Neural progenitor cell (in vitro differentiated cells): ENCODE measurements around the gene RPL39L. TPM values are rescaled to one million over a fixed set of nuclear protein-coding genes. Genes with fewer than 3 reads are reported as not detected.

Source experiments
- DNase-seq: peaks from one replicate; pipeline ENCODE4 v3.0.0-alpha.2; 2016; ENCODE audit warnings: low spot score
- H2AFZ ChIP-seq: fragments of 200-600 bp; sonication (generic); replicated peaks from 2 replicates; pipeline ENCODE4 v1.6.1; 2016; ENCODE audit warnings: antibody characterized with exemption
- H3F3A ChIP-seq: fragments of 200-600 bp; sonication (generic); 2 replicates; pipeline ENCODE4 v1.6.1; 2016; ENCODE audit warnings: antibody characterized with exemption, low read depth
- H3K27ac ChIP-seq: fragments of 200-600 bp; sonication (generic); 2 replicates; pipeline ENCODE4 v1.5.1; 2016; ENCODE audit warnings: mild to moderate bottlenecking
- H3K27me3 ChIP-seq: fragments of 200-600 bp; sonication (generic); 2 replicates; pipeline ENCODE4 v1.6.1; 2016; ENCODE audit warnings: mild to moderate bottlenecking, moderate library complexity
- H3K36me3 ChIP-seq: fragments of 200-600 bp; sonication (generic); 2 replicates; pipeline ENCODE4 v1.5.1; 2016
- H3K4me1 ChIP-seq: fragments of 200-600 bp; sonication (generic); 2 replicates; pipeline ENCODE4 v1.6.1; 2016; ENCODE audit warnings: mixed run types
- H3K4me2 ChIP-seq: fragments of 200-600 bp; sonication (generic); 2 replicates; pipeline ENCODE4 v1.6.1; 2016
- H3K4me3 ChIP-seq: fragments of 200-600 bp; sonication (generic); 2 replicates; pipeline ENCODE4 v1.5.1; 2016
- H3K79me2 ChIP-seq: fragments of 200-600 bp; sonication (generic); 2 replicates; pipeline ENCODE4 v1.6.1; 2016; ENCODE audit warnings: low read depth
- H3K9ac ChIP-seq: fragments of 200-600 bp; sonication (generic); 2 replicates; pipeline ENCODE4 v1.6.1; 2016
- H3K9me3 ChIP-seq: fragments of 200-600 bp; sonication (generic); 2 replicates; pipeline ENCODE4 v1.5.1; 2016; ENCODE audit warnings: low read depth
- H4K20me1 ChIP-seq: fragments of 200-600 bp; sonication (generic); 2 replicates; pipeline ENCODE4 v1.6.1; 2016; ENCODE audit warnings: low read depth
- H3K27ac Mint-ChIP-seq: 3 replicates; pipeline ENCODE4 v1.8.0; 2021; ENCODE audit warnings: mixed read lengths
- H3K27me3 Mint-ChIP-seq: 2 replicates; pipeline ENCODE4 v1.8.0; 2022; ENCODE audit warnings: low read depth, mild to moderate bottlenecking, inconsistent platforms, moderate library complexity, mixed read lengths; ENCODE audit not compliant: insufficient read depth
- H3K36me3 Mint-ChIP-seq: 3 replicates; pipeline ENCODE4 v1.8.0; 2021; ENCODE audit warnings: mixed read lengths
- H3K4me1 Mint-ChIP-seq: 3 replicates; pipeline ENCODE4 v1.8.0; 2021; ENCODE audit warnings: mixed read lengths
- H3K4me3 Mint-ChIP-seq: 3 replicates; pipeline ENCODE4 v1.8.0; 2021; ENCODE audit warnings: mild to moderate bottlenecking, moderate library complexity, mixed read lengths
- H3K9me3 Mint-ChIP-seq: 3 replicates; pipeline ENCODE4 v1.8.0; 2020; ENCODE audit warnings: mixed read lengths
- CTCF ChIP-seq: fragments of 200-600 bp; sonication (generic); IDR thresholded peaks from 2 replicates; pipeline ENCODE4 v1.5.1; 2017; ENCODE audit warnings: antibody characterized with exemption, mild to moderate bottlenecking
- EZH2 ChIP-seq: fragments of 200-600 bp; sonication (generic); IDR thresholded peaks from 2 replicates; pipeline ENCODE4 v1.6.1; 2017; ENCODE audit warnings: antibody characterized with exemption, mild to moderate bottlenecking, moderate library complexity
- EZH2phosphoT487 ChIP-seq: fragments of 200-600 bp; sonication (generic); IDR thresholded peaks from 2 replicates; pipeline ENCODE4 v1.6.1; 2017; ENCODE audit warnings: antibody characterized with exemption
- total RNA-seq: library from RNA; depleted of rRNA; stranded (reverse); fragments of >200 nt; gene quantifications from 2 replicates; pipeline ENCODE4 v1.2.3, GENCODE V29; 2015; ENCODE audit warnings: low replicate concordance

RPL39L gene
- total RNA-seq, 1 donor from 2014 or later, result 49.1 TPM

- no peaks in the 10 kb centered on the region for H3K9me3 Mint-ChIP-seq
- H3K27me3 Mint-ChIP-seq, result no peaks in the 10 kb centered on the region
- H3K27ac ChIP-seq, result no peak overlapping the region
Observed at GRCh38 chr3:187073581-187074098, 65.7 kb downstream of the RPL39L start.

GRCh38 chr3:187072511-187072910, 66.8 kb downstream of the RPL39L start:
- H3F3A ChIP-seq, result no peaks in the 10 kb centered on the region
- no peaks in the 10 kb centered on the region for H3K9me3 ChIP-seq
- no peaks in the 10 kb centered on the region for H3K27me3 ChIP-seq
- Mint-ChIP-seq H3K27me3 (no peaks in the 10 kb centered on the region), H3K4me1 (peaks cover 6% of the 10 kb centered on the region), H3K9me3 (no peaks in the 10 kb centered on the region), H3K4me3 (no peak overlapping the region), H3K36me3 (peaks cover 25% of the 10 kb centered on the region), H3K27ac (no peak overlapping the region)
- H3K4me2 ChIP-seq, result no peak overlapping the region
- H3K79me2 ChIP-seq, result no peaks in the 10 kb centered on the region
- no peaks in the 10 kb centered on the region for H3K4me1 ChIP-seq
- H3K9ac ChIP-seq, result no peak overlapping the region
- no peak overlapping the region for H3K4me3 ChIP-seq
- no peak overlapping the region for H3K27ac ChIP-seq
- no peak overlapping the region for H2AFZ ChIP-seq
- TF ChIP-seq EZH2phosphoT487 (no peak), EZH2 (no peak), CTCF (no peak)
- H4K20me1 ChIP-seq, result no peaks in the 10 kb centered on the region
- H3K36me3 ChIP-seq, result no peaks in the 10 kb centered on the region
- DNase-seq, result no peak

More at GRCh38 chr3:187073581-187074098, 65.7 kb downstream of the RPL39L start:
- no peak overlapping the region for H3K4me3 ChIP-seq
- H3K36me3 ChIP-seq, result no peaks in the 10 kb centered on the region
- H4K20me1 ChIP-seq, result no peaks in the 10 kb centered on the region
- TF ChIP-seq EZH2phosphoT487 (no peak), CTCF (no peak), EZH2 (no peak)
- H3K4me2 ChIP-seq, result no peak overlapping the region
- H3K4me3 Mint-ChIP-seq, result no peak overlapping the region
- H3K36me3 Mint-ChIP-seq, result peaks cover 36% of the 10 kb centered on the region
- no peaks in the 10 kb centered on the region for H3K27me3 ChIP-seq
- no peak overlapping the region for H3K27ac Mint-ChIP-seq
- peaks cover 6% of the 10 kb centered on the region for H3K4me1 Mint-ChIP-seq
- H3K79me2 ChIP-seq, result no peaks in the 10 kb centered on the region
- H2AFZ ChIP-seq, result no peak overlapping the region
- no peaks in the 10 kb centered on the region for H3K9me3 ChIP-seq
- no peaks in the 10 kb centered on the region for H3F3A ChIP-seq
- no peak for DNase-seq
- no peak overlapping the region for H3K9ac ChIP-seq
- H3K4me1 ChIP-seq, result no peaks in the 10 kb centered on the region

GRCh38 chr3:187072102-187072501, 67.2 kb downstream of the RPL39L start:
- Histone ChIP-seq H3K9ac (no peak overlapping the region), H3K36me3 (no peaks in the 10 kb centered on the region), H3K27me3 (no peaks in the 10 kb centered on the region), H3K4me2 (no peak overlapping the region), H3F3A (no peaks in the 10 kb centered on the region), H3K4me1 (no peaks in the 10 kb centered on the region), H2AFZ (no peak overlapping the region), H3K9me3 (no peaks in the 10 kb centered on the region), H3K4me3 (no peak overlapping the region), H4K20me1 (no peaks in the 10 kb centered on the region), H3K79me2 (no peaks in the 10 kb centered on the region), H3K27ac (no peak overlapping the region)
- no peak for DNase-seq
- H3K4me3 Mint-ChIP-seq, result no peak overlapping the region
- H3K36me3 Mint-ChIP-seq, result peaks cover 24% of the 10 kb centered on the region
- H3K27me3 Mint-ChIP-seq, result no peaks in the 10 kb centered on the region
- H3K27ac Mint-ChIP-seq, result peak overlapping the region; percentile 37
- TF ChIP-seq EZH2, result no peak
- TF ChIP-seq CTCF, result no peak
- no peak for TF ChIP-seq EZH2phosphoT487
- H3K9me3 Mint-ChIP-seq, result no peaks in the 10 kb centered on the region
- H3K4me1 Mint-ChIP-seq, result peaks cover 6% of the 10 kb centered on the region

Other genes starting within 250 kb of the RPL39L start
- 27.3 and 39.2 TPM in 2 replicates for gene ST6GAL1, start 209.0 kb downstream of the RPL39L start, total RNA-seq
- gene RTP1, start 58.0 kb upstream of the RPL39L start, total RNA-seq, result 0.43 TPM in 1 of 2 replicates, not detected in the other
- gene MASP1, start 152.2 kb upstream of the RPL39L start, total RNA-seq, result 0.96 and 3.3 TPM in 2 replicates
- not detected in 2 replicates for gene RTP4, start 228.9 kb upstream of the RPL39L start, total RNA-seq